ENCODE data around the gene PMPCA. TPM values are rescaled to one million over a fixed set of nuclear protein-coding genes. Genes with fewer than 3 reads are reported as not detected.

Gene PMPCA
- total RNA-seq (2022; extraction: Qiagen RNA extraction; ENCODE audit: low read depth), result 70.4 to 109 TPM (median 79.7 TPM) in 5 replicates

GRCh38 chr9:136410500-136411287, at the start of gene PMPCA, which contains the start of gene ENTR1:
TSS of gene PMPCA (plus strand) at chr9:136410658. CDS start at chr9:136410669, 11 bp downstream.
TSS of gene ENTR1 (minus strand) at chr9:136410614. CDS start at chr9:136410397, 217 bp downstream.

GRCh38 chr9:136363106-136363948, 47.1 kb upstream of the PMPCA start, which contains the start of gene DNLZ:
TSS of gene DNLZ (minus strand) at chr9:136363744. CDS start at chr9:136363714, 30 bp downstream.

GRCh38 chr9:136373300-136374182, 36.9 kb upstream of the PMPCA start, which contains the start of gene CARD9:
TSS of gene CARD9 (minus strand) at chr9:136373669. CDS start at chr9:136372078, 1,591 bp downstream.

GRCh38 chr9:136400038-136400834, 10.2 kb upstream of the PMPCA start, which contains the start of gene SNAPC4:
TSS of gene SNAPC4 (minus strand) at chr9:136400170. CDS start at chr9:136398428, 1,742 bp downstream.

GRCh38 chr9:136439481-136440408, 29.3 kb downstream of the PMPCA start, which contains the start of gene INPP5E:
TSS of gene INPP5E (minus strand) at chr9:136439845. CDS start at chr9:136439419, 426 bp downstream.

Other genes with a start within 250 kb of the PMPCA start
- gene LHX3, start 205.5 kb upstream of the PMPCA start, total RNA-seq (2022; extraction: Qiagen RNA extraction; ENCODE audit: low read depth), result 0.07 to 0.14 TPM (median 0.11 TPM) in 4 of 5 replicates, not detected in the other
- 24.9 to 31.0 TPM (median 28.7 TPM) in 5 replicates for gene QSOX2, start 164.8 kb upstream of the PMPCA start, total RNA-seq (2022; extraction: Qiagen RNA extraction; ENCODE audit: low read depth)
- 0.01 to 0.03 TPM (median 0.01 TPM) in 3 of 5 replicates, not detected in the others for gene CCDC187, start 106.6 kb upstream of the PMPCA start, total RNA-seq (2022; extraction: Qiagen RNA extraction; ENCODE audit: low read depth)
- gene GPSM1, start 83.1 kb upstream of the PMPCA start, total RNA-seq (2022; extraction: Qiagen RNA extraction; ENCODE audit: low read depth), result 8.4 to 13.6 TPM (median 10.7 TPM) in 5 replicates
- gene DNLZ, start 46.9 kb upstream of the PMPCA start, total RNA-seq (2022; extraction: Qiagen RNA extraction; ENCODE audit: low read depth), result 23.0 to 44.2 TPM (median 39.4 TPM) in 5 replicates
- 0.42 to 1.9 TPM (median 0.95 TPM) in 5 replicates for gene CARD9, start 37.0 kb upstream of the PMPCA start, total RNA-seq (2022; extraction: Qiagen RNA extraction; ENCODE audit: low read depth)
- 11.4 to 14.3 TPM (median 13.5 TPM) in 5 replicates for gene SNAPC4, start 10.5 kb upstream of the PMPCA start, total RNA-seq (2022; extraction: Qiagen RNA extraction; ENCODE audit: low read depth)
- gene ENTR1, start within 50 bp of the PMPCA start, total RNA-seq (2022; extraction: Qiagen RNA extraction; ENCODE audit: low read depth), result 65.7 to 78.4 TPM (median 75.3 TPM) in 5 replicates
- gene INPP5E, start 29.2 kb downstream of the PMPCA start, total RNA-seq (2022; extraction: Qiagen RNA extraction; ENCODE audit: low read depth), result 11.7 to 21.4 TPM (median 19.0 TPM) in 5 replicates
- 49.9 to 62.1 TPM (median 59.2 TPM) in 5 replicates for gene SEC16A, start 72.4 kb downstream of the PMPCA start, total RNA-seq (2022; extraction: Qiagen RNA extraction; ENCODE audit: low read depth)
- 7.0 to 13.1 TPM (median 10.8 TPM) in 5 replicates for gene NOTCH1, start 135.4 kb downstream of the PMPCA start, total RNA-seq (2022; extraction: Qiagen RNA extraction; ENCODE audit: low read depth)